ENCODE data around the gene C5orf22.

- peak; percentile 73 for TF ChIP-seq POLR2A (IDR thresholded peaks at IDR 0.05; ENCODE audit: low read depth, low read length)
- peak; percentile 53; the same call in 1 of the 2 replicates for TF ChIP-seq POLR2AphosphoS5 (IDR thresholded peaks at IDR 0.05; ENCODE audit: low read depth, low read length)
Observed at GRCh38 chr5:31531888-31532547, at the start of gene C5orf22, which contains the start of gene DROSHA.

Measured in GM12892 (cell line).